PC-9 (cell line): ENCODE data around the gene SCLY. TPM values are rescaled to one million over a fixed set of nuclear protein-coding genes. Genes with fewer than 3 reads are reported as not detected.
A peak's percentile ranks its signal among the peaks of the same experiment; 100 is the strongest.

Source experiments
- BruUV-seq: library from RNA; stranded (reverse); fragments of 400-500 nt; replicated peaks from 2 replicates; lab custom pipeline; 2021; lab: Mats Ljungman, UMichigan
- CTCF ChIA-PET: fragments of 300-600 bp; sonication (Branson Sonifier 250); formaldehyde crosslinking; loops from one replicate; lab custom pipeline; 2022; ENCODE audit warnings: antibody characterized with exemption; lab: Charles Lee
- POLR2A ChIA-PET: fragments of 300-600 bp; sonication (Branson Sonifier 250); formaldehyde crosslinking; loops from one replicate; lab custom pipeline; 2022; ENCODE audit warnings: antibody characterized with exemption; ENCODE audit not compliant: unreplicated experiment; lab: Charles Lee
- DNase-seq, 2 experiments: peaks; one replicate each; pipeline versions ENCODE4 v3.0.0 to v3.0.0-alpha.2; 2015 to 2022; ENCODE audit warnings: mixed read lengths in 1 of 2
- H2AFZ ChIP-seq: fragments of 200-600 bp; sonication (generic); 2 replicates; pipeline ENCODE4 v1.8.1; 2017; ENCODE audit warnings: antibody characterized with exemption
- H3F3A ChIP-seq: fragments of 200-600 bp; sonication (generic); 2 replicates; pipeline ENCODE4 v1.8.1; 2017; ENCODE audit warnings: antibody characterized with exemption, mild to moderate bottlenecking, low read depth; ENCODE audit not compliant: insufficient read depth
- H3K27ac ChIP-seq: fragments of 200-600 bp; sonication (generic); 2 replicates; pipeline ENCODE4 v1.6.1; 2016; ENCODE audit warnings: mixed run types
- H3K27me3 ChIP-seq: fragments of 200-600 bp; sonication (generic); 2 replicates; pipeline ENCODE4 v1.6.1; 2016; ENCODE audit warnings: low read depth, mixed run types; ENCODE audit not compliant: insufficient read depth
- H3K36me3 ChIP-seq: fragments of 200-600 bp; sonication (generic); 2 replicates; pipeline ENCODE4 v1.6.1; 2016; ENCODE audit warnings: low read depth, mixed run types
- H3K4me1 ChIP-seq: fragments of 200-600 bp; sonication (generic); replicated peaks from 2 replicates; pipeline ENCODE4 v1.6.1; 2016; ENCODE audit warnings: mixed run types; ENCODE audit not compliant: insufficient read depth
- H3K4me2 ChIP-seq: fragments of 200-600 bp; sonication (generic); 2 replicates; pipeline ENCODE4 v1.6.1; 2017; ENCODE audit warnings: mixed run types
- H3K4me3 ChIP-seq: fragments of 200-600 bp; sonication (generic); 2 replicates; pipeline ENCODE4 v1.6.1; 2016; ENCODE audit warnings: mixed run types
- H3K79me2 ChIP-seq: fragments of 200-600 bp; sonication (generic); 2 replicates; pipeline ENCODE4 v1.6.1; 2017; ENCODE audit warnings: low read depth, mixed run types
- H3K9me2 ChIP-seq: fragments of 200-600 bp; sonication (generic); 2 replicates; pipeline ENCODE4 v1.8.1; 2017; ENCODE audit warnings: mild to moderate bottlenecking; ENCODE audit not compliant: insufficient read depth
- H3K9me3 ChIP-seq: fragments of 200-600 bp; sonication (generic); 2 replicates; pipeline ENCODE4 v1.8.1; 2016; ENCODE audit warnings: low read depth; ENCODE audit not compliant: insufficient read depth
- H4K20me1 ChIP-seq: fragments of 200-600 bp; sonication (generic); 2 replicates; pipeline ENCODE4 v1.8.1; 2017; ENCODE audit not compliant: insufficient read depth
- EZH2 ChIP-seq: fragments of 200-600 bp; sonication (generic); IDR thresholded peaks from 2 replicates; pipeline ENCODE4 v1.8.0; 2017; ENCODE audit warnings: antibody characterized with exemption, low read depth
- intact Hi-C: fragments of 100-400 bp; cut with micrococcal nuclease; formaldehyde crosslinking; loops from one replicate; pipeline ENCODE4 v1.10.0; 2022; ENCODE audit not compliant: unreplicated experiment
- total RNA-seq: library from RNA; stranded (reverse); gene quantifications from 2 replicates; pipeline ENCODE4 v1.2.3, GENCODE V29; 2021
- TF ChIP-seq, protein P1 (sequence below): fragments of 200-600 bp; sonication (generic); conservative IDR thresholded peaks from 2 replicates; pipeline ENCODE4 v1.6.1; 2017; ENCODE audit warnings: mixed run types, antibody characterized with exemption, mild to moderate bottlenecking, moderate library complexity

The SCLY gene
- total RNA-seq, 1 experiment from 2014 or later = 40.0 TPM

DNA sequence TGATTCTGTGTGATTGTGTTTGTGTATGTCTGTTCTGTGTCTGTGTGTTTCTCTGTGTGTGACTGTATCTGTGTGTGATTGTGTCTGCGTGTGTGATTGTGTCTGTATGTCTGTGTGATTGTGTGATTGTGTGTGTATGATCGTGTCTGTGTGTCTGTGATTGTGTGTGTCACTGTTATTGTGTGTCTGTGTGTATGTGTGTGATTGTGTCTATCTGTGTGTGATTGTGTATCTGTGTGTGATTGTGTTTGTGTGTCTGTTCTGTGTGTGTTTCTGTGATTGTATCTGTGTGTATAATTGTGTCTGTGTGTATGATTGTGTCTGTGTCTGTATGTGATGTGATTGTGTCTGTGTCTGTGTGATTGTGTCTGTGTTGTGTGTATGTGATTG lies 66.0 kb downstream of the SCLY start:
- peaks cover 14% of the 10 kb centered on the region for H3F3A ChIP-seq
- no peaks in the 10 kb centered on the region for H3K36me3 ChIP-seq
- BruUV-seq = no TSS peak
- TF ChIP-seq, protein P1, sequence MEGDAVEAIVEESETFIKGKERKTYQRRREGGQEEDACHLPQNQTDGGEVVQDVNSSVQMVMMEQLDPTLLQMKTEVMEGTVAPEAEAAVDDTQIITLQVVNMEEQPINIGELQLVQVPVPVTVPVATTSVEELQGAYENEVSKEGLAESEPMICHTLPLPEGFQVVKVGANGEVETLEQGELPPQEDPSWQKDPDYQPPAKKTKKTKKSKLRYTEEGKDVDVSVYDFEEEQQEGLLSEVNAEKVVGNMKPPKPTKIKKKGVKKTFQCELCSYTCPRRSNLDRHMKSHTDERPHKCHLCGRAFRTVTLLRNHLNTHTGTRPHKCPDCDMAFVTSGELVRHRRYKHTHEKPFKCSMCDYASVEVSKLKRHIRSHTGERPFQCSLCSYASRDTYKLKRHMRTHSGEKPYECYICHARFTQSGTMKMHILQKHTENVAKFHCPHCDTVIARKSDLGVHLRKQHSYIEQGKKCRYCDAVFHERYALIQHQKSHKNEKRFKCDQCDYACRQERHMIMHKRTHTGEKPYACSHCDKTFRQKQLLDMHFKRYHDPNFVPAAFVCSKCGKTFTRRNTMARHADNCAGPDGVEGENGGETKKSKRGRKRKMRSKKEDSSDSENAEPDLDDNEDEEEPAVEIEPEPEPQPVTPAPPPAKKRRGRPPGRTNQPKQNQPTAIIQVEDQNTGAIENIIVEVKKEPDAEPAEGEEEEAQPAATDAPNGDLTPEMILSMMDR = no peak
- TF ChIP-seq EZH2 = no peak
- H3K4me3 ChIP-seq = no peak overlapping the region
- no peak overlapping the region for H3K27ac ChIP-seq
- no peaks in the 10 kb centered on the region for H3K79me2 ChIP-seq
- intact Hi-C loops = no loop called here
- POLR2A ChIA-PET = interaction anchor here (0.7 kb wide), 1 partner anchor 1130 kb away, joined by 20 read pairs; no protein-coding TSS in a partner anchor
- H3K4me1 ChIP-seq = no peaks in the 10 kb centered on the region
- no peak for DNase-seq
- H3K9me3 ChIP-seq = peaks cover 8% of the 10 kb centered on the region; the same call in 1 of the 2 replicates
- H2AFZ ChIP-seq = no peak overlapping the region
- peak overlapping the region; percentile 26 for H3K4me2 ChIP-seq
- no peaks in the 10 kb centered on the region for H3K9me2 ChIP-seq
- peaks cover 23% of the 10 kb centered on the region for H3K27me3 ChIP-seq
- H4K20me1 ChIP-seq = no peaks in the 10 kb centered on the region
- CTCF ChIA-PET = interaction anchor here (0.6 to 1.0 kb wide), 10 partner anchors 10 to 291 kb away, joined by 3 to 13 read pairs (median 4); partner anchors contain the start of gene ILKAP

DNA sequence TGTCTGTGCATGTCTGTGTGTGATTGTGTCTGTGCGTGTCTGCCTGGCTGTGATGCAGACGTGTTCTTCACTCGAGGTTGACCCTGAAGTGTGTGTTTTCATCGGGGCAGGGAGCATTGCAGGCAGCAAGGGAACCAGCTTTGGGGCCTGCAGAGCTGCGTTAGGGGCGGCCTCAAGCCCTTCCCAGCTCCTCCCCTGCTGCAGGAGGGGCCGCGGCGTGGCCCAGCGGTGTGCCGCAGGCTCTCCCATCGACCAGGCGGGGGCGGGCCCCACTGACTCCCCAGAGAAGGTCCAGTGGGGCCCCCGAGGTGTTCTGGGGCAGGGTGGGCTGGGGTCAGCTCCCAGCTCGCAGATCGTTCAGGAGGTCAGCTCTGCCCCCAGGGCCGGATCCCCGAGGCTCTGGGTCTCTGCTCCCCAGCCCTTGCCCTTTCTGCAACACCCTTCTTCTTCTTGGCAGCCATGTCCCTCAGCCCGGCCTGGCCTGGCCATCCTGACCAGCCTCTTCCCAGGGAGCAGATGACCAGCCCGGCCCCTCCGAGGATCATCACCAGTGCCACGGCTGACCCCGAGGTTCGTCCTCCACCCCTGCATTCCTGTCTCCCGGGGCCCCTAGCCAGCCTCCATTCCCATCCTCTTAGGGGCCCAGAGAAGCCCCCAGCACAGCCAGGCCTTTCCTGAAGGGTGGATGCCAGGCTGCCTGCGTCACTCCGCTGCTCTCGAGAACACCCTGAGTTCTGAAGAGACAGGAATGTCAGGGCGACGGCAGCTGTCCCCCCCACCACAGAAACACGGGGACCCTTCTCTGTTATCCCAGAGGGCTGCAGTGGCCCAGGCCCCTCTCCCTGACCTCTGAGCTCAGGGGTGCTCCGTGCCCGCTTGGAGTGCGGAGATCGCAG lies 66.6 kb downstream of the SCLY start:
- H2AFZ ChIP-seq = no peak overlapping the region
- H3K36me3 ChIP-seq = no peaks in the 10 kb centered on the region
- peaks cover 8% of the 10 kb centered on the region; the same call in 1 of the 2 replicates for H3K9me3 ChIP-seq
- no peaks in the 10 kb centered on the region for H3K9me2 ChIP-seq
- H3K4me2 ChIP-seq = peak overlapping the region; percentile 26
- peak in 1 of 2 experiments; percentile 65 for DNase-seq
- peaks cover 14% of the 10 kb centered on the region for H3F3A ChIP-seq
- H3K27me3 ChIP-seq = peaks cover 17% of the 10 kb centered on the region
- no peak overlapping the region for H3K4me3 ChIP-seq
- no peaks in the 10 kb centered on the region for H3K4me1 ChIP-seq
- H4K20me1 ChIP-seq = no peaks in the 10 kb centered on the region
- BruUV-seq = no TSS peak
- ChIA-PET CTCF (interaction anchor here (0.6 to 1.0 kb wide), 11 partner anchors 9 to 1004 kb away, joined by 3 to 14 read pairs (median 5); partner anchors contain the start of gene ILKAP), POLR2A (interaction anchor here (0.7 kb wide), 1 partner anchor 1130 kb away, joined by 20 read pairs; no protein-coding TSS in a partner anchor)
- intact Hi-C loops = no loop called here
- no peak overlapping the region for H3K27ac ChIP-seq
- no peaks in the 10 kb centered on the region for H3K79me2 ChIP-seq
- TF ChIP-seq, protein P1 = no peak
- no peak for TF ChIP-seq EZH2

DNA sequence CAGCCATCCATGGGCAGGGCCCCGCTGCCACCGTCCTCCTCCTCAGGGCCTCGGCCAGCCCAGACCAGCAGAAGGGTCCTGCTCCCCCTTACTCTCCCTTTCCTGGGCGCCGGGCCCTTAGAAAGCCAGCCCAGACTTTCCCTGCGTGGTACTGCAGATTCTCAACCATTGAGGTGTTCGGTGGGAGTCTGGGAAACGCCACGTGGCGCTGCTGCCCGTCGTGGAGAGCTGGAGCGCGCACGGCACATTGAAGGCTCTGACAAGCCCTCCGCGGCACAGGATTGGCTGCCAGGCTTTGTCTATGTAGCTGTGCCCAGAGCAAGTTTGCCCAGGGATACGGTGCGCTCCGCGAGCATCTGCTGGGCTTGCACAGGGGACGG lies 67.2 kb downstream of the SCLY start:
- H3K27me3 ChIP-seq = peaks cover 10% of the 10 kb centered on the region; the same call in 1 of the 2 replicates
- no peaks in the 10 kb centered on the region for H3K36me3 ChIP-seq
- ChIA-PET CTCF (no interaction called here), POLR2A (no interaction called here)
- intact Hi-C loops = no loop called here
- peaks cover 8% of the 10 kb centered on the region; the same call in 1 of the 2 replicates for H3K9me3 ChIP-seq
- no peaks in the 10 kb centered on the region for H3K9me2 ChIP-seq
- no peaks in the 10 kb centered on the region for H4K20me1 ChIP-seq
- no peak overlapping the region for H3K27ac ChIP-seq
- no peak for DNase-seq
- no peak overlapping the region for H3K4me3 ChIP-seq
- no peaks in the 10 kb centered on the region for H3K79me2 ChIP-seq
- no peak for TF ChIP-seq EZH2
- TF ChIP-seq, protein P1 = no peak
- H3F3A ChIP-seq = peaks cover 14% of the 10 kb centered on the region
- BruUV-seq = no TSS peak
- no peaks in the 10 kb centered on the region for H3K4me1 ChIP-seq
- no peak overlapping the region for H3K4me2 ChIP-seq
- no peak overlapping the region for H2AFZ ChIP-seq
